ENCODE measurements around the gene PCCA. TPM values are rescaled to one million over a fixed set of nuclear protein-coding genes. Genes with fewer than 3 reads are reported as not detected.

The PCCA gene
- total and polyA plus RNA-seq, 2 of the 13 experiments (the other 11 are each of a cell fraction or from before 2014, with no cell fraction given), result 15.0 to 32.2 TPM

- no peak overlapping the region for H3K4me3 ChIP-seq (replicated peaks in 1 of 3; ENCODE audit: insufficient read depth in 1 of 3, low read depth in 2 of 3, low read length in 3 of 3)
- ChIA-PET POLR2A (no interaction called here), CTCF (ENCODE audit: low intra/inter-chr PET ratio, low total read pairs) (no interaction called here)
- H3K9me3 ChIP-seq (ENCODE audit: low read length), result no peaks in the 10 kb centered on the region
- no peak overlapping the region for H3K4me2 ChIP-seq (ENCODE audit: low read depth, low read length)
- H2AFZ ChIP-seq (ENCODE audit: low read length), result no peak overlapping the region
- no peak overlapping the region for H3K9ac ChIP-seq (ENCODE audit: insufficient read depth, low read depth, low read length)
- 96% methylated on average over 4 of the region's 4 CpGs for WGBS (ENCODE audit: low lambda C conversion rate)
- no peaks in the 10 kb centered on the region for H4K20me1 ChIP-seq (ENCODE audit: insufficient read depth, low read length)
- no peak overlapping the region for H3K27ac ChIP-seq (ENCODE audit: extremely low read length, insufficient read depth, low read length)
- in situ Hi-C loops (cut with HindIII; ENCODE audit: extremely low pct_ligation_motif_present, low pct_unique_long_range_greater_than_20kb) (loop anchor here (25.0 kb wide), 1 partner anchor 578 kb away; no protein-coding TSS in a partner anchor), intact Hi-C loops (cut with micrococcal nuclease; ENCODE audit: unreplicated experiment) (no loop called here)
- no peak for DNase-seq (ENCODE audit: low spot score)
- TF ChIP-seq NFE2L2 (IDR thresholded peaks at IDR 0.05; ENCODE audit: low read length) (peak; percentile 55; the same call in 1 of the 2 replicates), SIX1 (CRISPR knock-in tag; IDR thresholded peaks at IDR 0.05; ENCODE audit: borderline replicate concordance) (peak; percentile 48; the same call in 1 of the 2 replicates)
- TF ChIP-seq, protein P1, sequence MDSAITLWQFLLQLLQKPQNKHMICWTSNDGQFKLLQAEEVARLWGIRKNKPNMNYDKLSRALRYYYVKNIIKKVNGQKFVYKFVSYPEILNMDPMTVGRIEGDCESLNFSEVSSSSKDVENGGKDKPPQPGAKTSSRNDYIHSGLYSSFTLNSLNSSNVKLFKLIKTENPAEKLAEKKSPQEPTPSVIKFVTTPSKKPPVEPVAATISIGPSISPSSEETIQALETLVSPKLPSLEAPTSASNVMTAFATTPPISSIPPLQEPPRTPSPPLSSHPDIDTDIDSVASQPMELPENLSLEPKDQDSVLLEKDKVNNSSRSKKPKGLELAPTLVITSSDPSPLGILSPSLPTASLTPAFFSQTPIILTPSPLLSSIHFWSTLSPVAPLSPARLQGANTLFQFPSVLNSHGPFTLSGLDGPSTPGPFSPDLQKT (CRISPR knock-in tag; IDR thresholded peaks at IDR 0.05; ENCODE audit: borderline replicate concordance), result no peak
- H3K4me1 ChIP-seq (ENCODE audit: insufficient read depth, low read length), result peaks cover 37% of the 10 kb centered on the region
- FAIRE-seq, result no peak
- no TSS peak for BruUV-seq (replicated peaks)
- H3K27me3 ChIP-seq (ENCODE audit: control insufficient read depth in 1 of 2, insufficient read depth in 2 of 2, low read length in 2 of 2), result no peaks in the 10 kb centered on the region
- no peaks in the 10 kb centered on the region for H3K79me2 ChIP-seq (ENCODE audit: insufficient read depth, low read length)
- H3K36me3 ChIP-seq (replicated peaks in 1 of 2; ENCODE audit: control insufficient read depth in 1 of 2, insufficient read depth in 2 of 2, low read length in 2 of 2), result no peaks in the 10 kb centered on the region
- no peak for ATAC-seq
Observed at GRCh38 chr13:100240109-100240779, 151.4 kb downstream of the PCCA start.

GRCh38 chr13:100244431-100244830, 155.5 kb downstream of the PCCA start:
- Histone ChIP-seq H2AFZ (ENCODE audit: low read length) (no peak overlapping the region), H3K9me3 (ENCODE audit: low read length) (0 out of 2 replicates have a peak, but pooled peaks cover 4% of the 10 kb centered on the region), H3K27me3 (ENCODE audit: control insufficient read depth in 1 of 2, insufficient read depth in 2 of 2, low read length in 2 of 2) (no peaks in the 10 kb centered on the region), H3K9ac (ENCODE audit: insufficient read depth, low read depth, low read length) (no peak overlapping the region), H3K4me2 (ENCODE audit: low read depth, low read length) (no peak overlapping the region), H3K4me3 (replicated peaks in 1 of 3; ENCODE audit: insufficient read depth in 1 of 3, low read depth in 2 of 3, low read length in 3 of 3) (no peak overlapping the region), H3K79me2 (ENCODE audit: insufficient read depth, low read length) (no peaks in the 10 kb centered on the region), H4K20me1 (ENCODE audit: insufficient read depth, low read length) (no peaks in the 10 kb centered on the region), H3K27ac (ENCODE audit: extremely low read length, insufficient read depth, low read length) (no peak overlapping the region), H3K36me3 (replicated peaks in 1 of 2; ENCODE audit: control insufficient read depth in 1 of 2, insufficient read depth in 2 of 2, low read length in 2 of 2) (no peaks in the 10 kb centered on the region), H3K4me1 (ENCODE audit: insufficient read depth, low read length) (peaks cover 8% of the 10 kb centered on the region)
- WGBS (ENCODE audit: low lambda C conversion rate), result 90% methylated on average over 3 of the region's 3 CpGs
- FAIRE-seq (no peak), ATAC-seq (no peak), DNase-seq (ENCODE audit: low spot score) (no peak)
- no peak for TF ChIP-seq HBP1 (CRISPR knock-in tag; IDR thresholded peaks at IDR 0.05; ENCODE audit: low read depth)
- no peak for TF ChIP-seq DNMT3B (CRISPR knock-in tag; conservative IDR thresholded peaks at IDR 0.05)
- TF ChIP-seq ZNF75D (CRISPR knock-in tag; IDR thresholded peaks at IDR 0.05; ENCODE audit: borderline replicate concordance), result no peak
- no peak for TF ChIP-seq ZNF850 (CRISPR knock-in tag; conservative IDR thresholded peaks at IDR 0.05)
- TF ChIP-seq ZNF788 (CRISPR knock-in tag; IDR thresholded peaks at IDR 0.05; ENCODE audit: borderline replicate concordance), result no peak
- no peak for TF ChIP-seq ETV5 (CRISPR knock-in tag; IDR thresholded peaks at IDR 0.05; ENCODE audit: borderline replicate concordance)
- TF ChIP-seq, protein P2, sequence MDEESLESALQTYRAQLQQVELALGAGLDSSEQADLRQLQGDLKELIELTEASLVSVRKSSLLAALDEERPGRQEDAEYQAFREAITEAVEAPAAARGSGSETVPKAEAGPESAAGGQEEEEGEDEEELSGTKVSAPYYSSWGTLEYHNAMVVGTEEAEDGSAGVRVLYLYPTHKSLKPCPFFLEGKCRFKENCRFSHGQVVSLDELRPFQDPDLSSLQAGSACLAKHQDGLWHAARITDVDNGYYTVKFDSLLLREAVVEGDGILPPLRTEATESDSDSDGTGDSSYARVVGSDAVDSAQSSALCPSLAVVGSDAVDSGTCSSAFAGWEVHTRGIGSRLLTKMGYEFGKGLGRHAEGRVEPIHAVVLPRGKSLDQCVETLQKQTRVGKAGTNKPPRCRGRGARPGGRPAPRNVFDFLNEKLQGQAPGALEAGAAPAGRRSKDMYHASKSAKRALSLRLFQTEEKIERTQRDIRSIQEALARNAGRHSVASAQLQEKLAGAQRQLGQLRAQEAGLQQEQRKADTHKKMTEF (CRISPR knock-in tag; IDR thresholded peaks at IDR 0.05), result no peak
- TF ChIP-seq KLF12 (CRISPR knock-in tag; IDR thresholded peaks at IDR 0.05; ENCODE audit: borderline replicate concordance), result no peak
- TF ChIP-seq ZNF296 (CRISPR knock-in tag; conservative IDR thresholded peaks at IDR 0.05), result no peak
- POLR2A ChIA-PET, result no interaction called here
- CTCF ChIA-PET (ENCODE audit: low intra/inter-chr PET ratio, low total read pairs), result no interaction called here
- BruUV-seq (replicated peaks), result no TSS peak
- in situ Hi-C loops (cut with HindIII; ENCODE audit: extremely low pct_ligation_motif_present, low pct_unique_long_range_greater_than_20kb), result loop anchor here (25.0 kb wide), 1 partner anchor 582 kb away; no protein-coding TSS in a partner anchor
- intact Hi-C loops (cut with micrococcal nuclease; ENCODE audit: unreplicated experiment), result no loop called here
